MCF 10A (cell line): ENCODE data around the gene FASN. TPM values are rescaled to one million over a fixed set of nuclear protein-coding genes. Genes with fewer than 3 reads are reported as not detected.

Source experiments
- BruUV-seq: library from RNA; stranded (reverse); fragments of 400-500 nt; replicated peaks from 2 replicates; lab custom pipeline; 2021; lab: Mats Ljungman, UMichigan
- CTCF ChIA-PET: fragments of 300-600 bp; sonication (Branson Sonifier 250); formaldehyde crosslinking; extraction: SDS; loops from one replicate; lab custom pipeline; 2021; ENCODE audit warnings: antibody characterized with exemption, inconsistent platforms; lab: Yijun Ruan, JAX
- POLR2A ChIA-PET: fragments of 300-600, 350-650 bp; sonication (Branson Sonifier 250); formaldehyde crosslinking; extraction: SDS; loops from one replicate; lab custom pipeline; 2020; ENCODE audit warnings: antibody characterized with exemption, inconsistent platforms; lab: Yijun Ruan, JAX
- DNase-seq: peaks from one replicate; pipeline ENCODE4 v3.0.0-alpha.2; 2018; ENCODE audit not compliant: unreplicated experiment
- H3K27ac Mint-ChIP-seq: one replicate; pipeline ENCODE4 v1.8.0; 2022; ENCODE audit warnings: mild to moderate bottlenecking, low read depth, mixed read lengths; ENCODE audit not compliant: unreplicated experiment
- H3K27me3 Mint-ChIP-seq: one replicate; pipeline ENCODE4 v1.8.0; 2022; ENCODE audit warnings: mixed read lengths; ENCODE audit not compliant: insufficient read depth, unreplicated experiment
- H3K36me3 Mint-ChIP-seq: one replicate; pipeline ENCODE4 v1.8.0; 2022; ENCODE audit warnings: mild to moderate bottlenecking, moderate library complexity, mixed read lengths; ENCODE audit not compliant: insufficient read depth, unreplicated experiment
- H3K4me1 Mint-ChIP-seq: one replicate; pipeline ENCODE4 v1.8.0; 2022; ENCODE audit warnings: mixed read lengths; ENCODE audit not compliant: insufficient read depth, unreplicated experiment
- H3K4me3 Mint-ChIP-seq: one replicate; pipeline ENCODE4 v1.8.0; 2022; ENCODE audit warnings: mild to moderate bottlenecking, moderate library complexity, mixed read lengths; ENCODE audit not compliant: unreplicated experiment
- H3K9me3 Mint-ChIP-seq: one replicate; pipeline ENCODE4 v1.8.0; 2022; ENCODE audit warnings: mixed read lengths; ENCODE audit not compliant: unreplicated experiment
- intact Hi-C: fragments of 100-400 bp; cut with micrococcal nuclease; formaldehyde crosslinking; loops from 2 replicates; pipeline ENCODE4 v1.14.1; 2022
- total RNA-seq: library from RNA; stranded (reverse); gene quantifications from 2 replicates; pipeline ENCODE4 v1.2.3, GENCODE V29; 2022
- TF ChIP-seq, protein P1 (sequence below): fragments of 200-600 bp; IDR thresholded peaks from one replicate; pipeline ENCODE4 v1.8.0; 2022; ENCODE audit warnings: antibody characterized with exemption, mild to moderate bottlenecking; ENCODE audit not compliant: unreplicated experiment

FASN gene
- total RNA-seq, 1 experiment from 2014 or later, result 120 TPM

- intact Hi-C loops, result no loop called here
- peaks cover 68% of the 10 kb centered on the region for H3K36me3 Mint-ChIP-seq
- H3K27ac Mint-ChIP-seq, result no peak overlapping the region
- CTCF ChIA-PET, result interaction anchor here (0.5 to 0.7 kb wide), 2 partner anchors 10 to 97 kb away, joined by 3 to 4 read pairs; no protein-coding TSS in a partner anchor
- H3K4me1 Mint-ChIP-seq, result no peaks in the 10 kb centered on the region
- no TSS peak for BruUV-seq
- H3K27me3 Mint-ChIP-seq, result no peaks in the 10 kb centered on the region
- TF ChIP-seq, protein P1, sequence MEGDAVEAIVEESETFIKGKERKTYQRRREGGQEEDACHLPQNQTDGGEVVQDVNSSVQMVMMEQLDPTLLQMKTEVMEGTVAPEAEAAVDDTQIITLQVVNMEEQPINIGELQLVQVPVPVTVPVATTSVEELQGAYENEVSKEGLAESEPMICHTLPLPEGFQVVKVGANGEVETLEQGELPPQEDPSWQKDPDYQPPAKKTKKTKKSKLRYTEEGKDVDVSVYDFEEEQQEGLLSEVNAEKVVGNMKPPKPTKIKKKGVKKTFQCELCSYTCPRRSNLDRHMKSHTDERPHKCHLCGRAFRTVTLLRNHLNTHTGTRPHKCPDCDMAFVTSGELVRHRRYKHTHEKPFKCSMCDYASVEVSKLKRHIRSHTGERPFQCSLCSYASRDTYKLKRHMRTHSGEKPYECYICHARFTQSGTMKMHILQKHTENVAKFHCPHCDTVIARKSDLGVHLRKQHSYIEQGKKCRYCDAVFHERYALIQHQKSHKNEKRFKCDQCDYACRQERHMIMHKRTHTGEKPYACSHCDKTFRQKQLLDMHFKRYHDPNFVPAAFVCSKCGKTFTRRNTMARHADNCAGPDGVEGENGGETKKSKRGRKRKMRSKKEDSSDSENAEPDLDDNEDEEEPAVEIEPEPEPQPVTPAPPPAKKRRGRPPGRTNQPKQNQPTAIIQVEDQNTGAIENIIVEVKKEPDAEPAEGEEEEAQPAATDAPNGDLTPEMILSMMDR, result no peak
- POLR2A ChIA-PET, result interaction anchor here (0.6 to 3.2 kb wide), 11 partner anchors 10 to 78 kb away, joined by 3 to 15 read pairs (median 4); partner anchors contain the start of genes DCXR and DUS1L
- no peak for DNase-seq
- H3K4me3 Mint-ChIP-seq, result no peak overlapping the region
- no peaks in the 10 kb centered on the region for H3K9me3 Mint-ChIP-seq
These were observed 21.0 kb downstream of the FASN start for GRCh38 chr17:82076785-82077591.

GRCh38 chr17:82076018-82076784, 21.8 kb downstream of the FASN start:
- BruUV-seq, result no TSS peak
- H3K36me3 Mint-ChIP-seq, result peaks cover 60% of the 10 kb centered on the region
- intact Hi-C loops, result no loop called here
- H3K27ac Mint-ChIP-seq, result no peak overlapping the region
- DNase-seq, result no peak
- TF ChIP-seq, protein P1, result no peak
- H3K4me3 Mint-ChIP-seq, result no peak overlapping the region
- H3K4me1 Mint-ChIP-seq, result no peaks in the 10 kb centered on the region
- no peaks in the 10 kb centered on the region for H3K27me3 Mint-ChIP-seq
- ChIA-PET POLR2A (interaction anchor here (0.6 to 3.2 kb wide), 13 partner anchors 9 to 79 kb away, joined by 3 to 15 read pairs (median 4); partner anchors contain the start of genes DCXR and DUS1L), CTCF (interaction anchor here (0.7 kb wide), 1 partner anchor 96 kb away, joined by 3 read pairs; no protein-coding TSS in a partner anchor)
- H3K9me3 Mint-ChIP-seq, result no peaks in the 10 kb centered on the region

DNA sequence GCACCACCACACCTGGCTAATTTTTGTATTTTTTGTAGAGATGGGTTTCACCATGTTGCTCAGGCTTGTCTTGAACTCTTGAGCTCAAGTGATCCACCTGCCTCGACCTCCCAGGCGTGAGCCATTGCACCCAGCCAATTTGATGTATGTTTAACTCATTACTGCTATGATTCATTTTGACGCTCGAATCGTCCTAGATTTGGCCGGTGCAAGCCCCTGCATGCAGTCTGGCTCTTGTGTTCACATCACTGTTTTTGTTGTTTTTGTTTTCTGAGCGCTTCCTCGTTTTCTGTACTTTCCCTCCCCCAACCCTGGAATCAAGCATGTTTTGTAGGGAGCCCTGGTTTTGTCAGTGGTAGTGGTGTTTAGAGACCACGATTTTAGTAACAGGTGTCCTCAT, 24.6 kb downstream of the FASN start:
- DNase-seq, result no peak
- intact Hi-C loops, result no loop called here
- no peaks in the 10 kb centered on the region for H3K27me3 Mint-ChIP-seq
- BruUV-seq, result no TSS peak
- H3K9me3 Mint-ChIP-seq, result no peaks in the 10 kb centered on the region
- peaks cover 33% of the 10 kb centered on the region for H3K36me3 Mint-ChIP-seq
- CTCF ChIA-PET, result interaction anchor here (0.6 kb wide), 1 partner anchor 95 kb away, joined by 3 read pairs; no protein-coding TSS in a partner anchor
- no peak overlapping the region for H3K27ac Mint-ChIP-seq
- TF ChIP-seq, protein P1, result no peak
- no peak overlapping the region for H3K4me3 Mint-ChIP-seq
- POLR2A ChIA-PET, result no interaction called here
- H3K4me1 Mint-ChIP-seq, result no peaks in the 10 kb centered on the region

- POLR2A ChIA-PET, result no interaction called here
- DNase-seq, result no peak
- intact Hi-C loops, result no loop called here
- no peaks in the 10 kb centered on the region for H3K27me3 Mint-ChIP-seq
- H3K36me3 Mint-ChIP-seq, result peaks cover 27% of the 10 kb centered on the region
- BruUV-seq, result no TSS peak
- no peaks in the 10 kb centered on the region for H3K4me1 Mint-ChIP-seq
- H3K27ac Mint-ChIP-seq, result no peak overlapping the region
- CTCF ChIA-PET, result no interaction called here
- TF ChIP-seq, protein P1, result no peak
- H3K4me3 Mint-ChIP-seq, result no peak overlapping the region
- H3K9me3 Mint-ChIP-seq, result no peaks in the 10 kb centered on the region
These were observed 25.2 kb downstream of the FASN start for GRCh38 chr17:82072827-82073226.
